WI38 (cell line): ENCODE data around the gene PERM1.
A peak's percentile ranks its signal among the peaks of the same experiment; 100 is the strongest.

Experiments
- H3K4me3 ChIP-seq: 2 replicates; pipeline ENCODE4 v1.5.1; 2011; ENCODE audit warnings: low read depth, mild to moderate bottlenecking, control low read depth, low read length
- CTCF ChIP-seq: IDR thresholded peaks from 2 replicates; pipeline ENCODE4 v1.5.1; 2012; ENCODE audit warnings: low read depth, mild to moderate bottlenecking, control low read depth, low read length

PERM1 gene

GRCh38 chr1:940107-941014 lies 41.5 kb downstream of the PERM1 start:
- H3K4me3 ChIP-seq = peak overlapping the region; percentile 34
- TF ChIP-seq CTCF = no peak

GRCh38 chr1:939511-940106 lies 42.3 kb downstream of the PERM1 start:
- TF ChIP-seq CTCF = no peak
- no peak overlapping the region for H3K4me3 ChIP-seq

GRCh38 chr1:938711-939489 lies 43.0 kb downstream of the PERM1 start:
- no peak for TF ChIP-seq CTCF
- H3K4me3 ChIP-seq = no peak overlapping the region

GRCh38 chr1:938088-938683 lies 43.7 kb downstream of the PERM1 start:
- H3K4me3 ChIP-seq = no peak overlapping the region
- TF ChIP-seq CTCF = peak; percentile 41

- no peak for TF ChIP-seq CTCF
- H3K4me3 ChIP-seq = no peak overlapping the region
Measured at GRCh38 chr1:937521-937920, 44.4 kb downstream of the PERM1 start.

- H3K4me3 ChIP-seq = no peak overlapping the region
Measured at GRCh38 chr1:936348-937264, 45.3 kb downstream of the PERM1 start.

More at GRCh38 chr1:936348-937264, 45.3 kb downstream of the PERM1 start:
- TF ChIP-seq CTCF = no peak
